MM.1S (cell line): ENCODE data around the gene IL18RAP.

ENCODE experiments used
- EZH2phosphoT487 ChIP-seq: fragments of 300-600 bp; sonication (generic); IDR thresholded peaks from 2 replicates; pipeline ENCODE4 v1.6.1; 2018; ENCODE audit warnings: antibody characterized with exemption, low read length
- TF ChIP-seq, protein P1 (sequence below): fragments of 300-600 bp; sonication (generic); IDR thresholded peaks from 2 replicates; pipeline ENCODE4 v1.5.1; 2016; ENCODE audit warnings: antibody characterized with exemption, low read length, mixed read lengths

DNA sequence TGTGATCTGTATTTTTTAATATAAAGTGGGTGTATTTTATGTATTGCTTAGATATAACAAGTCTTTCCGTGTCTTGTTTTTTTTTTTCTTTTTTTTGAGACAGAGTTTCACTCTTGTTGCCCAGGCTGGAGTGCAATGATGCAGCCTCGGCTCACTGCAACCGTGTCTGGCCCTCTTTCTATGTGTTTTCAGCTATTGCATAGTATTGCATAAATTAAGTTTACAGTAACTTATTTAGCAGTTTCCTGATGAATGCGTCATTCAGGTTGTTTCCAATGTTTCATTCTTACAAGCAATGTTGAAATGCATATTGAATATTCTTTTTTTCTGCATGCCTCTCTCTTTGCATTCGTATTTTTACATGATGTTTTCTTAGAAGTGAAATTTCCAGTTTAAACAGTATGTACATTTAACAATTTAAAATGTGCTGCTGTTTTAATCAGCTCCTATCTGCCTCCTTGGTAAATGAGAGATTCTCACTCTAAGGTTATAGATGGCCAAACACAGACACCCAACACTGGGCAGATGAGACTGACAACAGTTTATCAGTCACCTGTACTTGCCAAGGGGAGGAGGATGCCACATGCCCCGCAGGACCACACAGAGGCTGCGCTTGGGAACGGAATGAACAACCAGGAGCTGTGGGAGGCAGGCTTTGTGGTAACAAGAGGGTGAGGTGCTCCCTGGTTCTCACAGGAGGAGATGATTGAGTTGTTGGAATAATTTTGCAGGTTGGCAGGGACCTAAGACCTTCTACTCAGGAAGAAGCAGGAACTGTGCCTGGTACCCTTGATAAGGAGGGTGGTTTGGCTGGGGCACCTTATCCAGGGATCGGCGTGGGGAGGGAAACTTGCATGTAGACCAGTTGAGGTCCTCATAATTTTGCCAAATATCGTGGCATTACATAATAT is 57.6 kb downstream of the IL18RAP start:
- TF ChIP-seq, protein P1, sequence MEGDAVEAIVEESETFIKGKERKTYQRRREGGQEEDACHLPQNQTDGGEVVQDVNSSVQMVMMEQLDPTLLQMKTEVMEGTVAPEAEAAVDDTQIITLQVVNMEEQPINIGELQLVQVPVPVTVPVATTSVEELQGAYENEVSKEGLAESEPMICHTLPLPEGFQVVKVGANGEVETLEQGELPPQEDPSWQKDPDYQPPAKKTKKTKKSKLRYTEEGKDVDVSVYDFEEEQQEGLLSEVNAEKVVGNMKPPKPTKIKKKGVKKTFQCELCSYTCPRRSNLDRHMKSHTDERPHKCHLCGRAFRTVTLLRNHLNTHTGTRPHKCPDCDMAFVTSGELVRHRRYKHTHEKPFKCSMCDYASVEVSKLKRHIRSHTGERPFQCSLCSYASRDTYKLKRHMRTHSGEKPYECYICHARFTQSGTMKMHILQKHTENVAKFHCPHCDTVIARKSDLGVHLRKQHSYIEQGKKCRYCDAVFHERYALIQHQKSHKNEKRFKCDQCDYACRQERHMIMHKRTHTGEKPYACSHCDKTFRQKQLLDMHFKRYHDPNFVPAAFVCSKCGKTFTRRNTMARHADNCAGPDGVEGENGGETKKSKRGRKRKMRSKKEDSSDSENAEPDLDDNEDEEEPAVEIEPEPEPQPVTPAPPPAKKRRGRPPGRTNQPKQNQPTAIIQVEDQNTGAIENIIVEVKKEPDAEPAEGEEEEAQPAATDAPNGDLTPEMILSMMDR, result no peak
- TF ChIP-seq EZH2phosphoT487, result no peak
